Measurements from ENCODE around the gene KCNJ11. TPM values are rescaled to one million over a fixed set of nuclear protein-coding genes. Genes with fewer than 3 reads are reported as not detected.

The KCNJ11 gene
- total and polyA plus RNA-seq, 2 of the 13 experiments (the other 11 are each of a cell fraction or from before 2014, with no cell fraction given), result 0.38 to 1.6 TPM

- DNase-seq (ENCODE audit: low spot score) (no peak), ATAC-seq (no peak), FAIRE-seq (no peak)
- Histone ChIP-seq H3K27me3 (ENCODE audit: control insufficient read depth in 1 of 2, insufficient read depth in 2 of 2, low read length in 2 of 2) (no peaks in the 10 kb centered on the region), H3K9ac (ENCODE audit: insufficient read depth, low read depth, low read length) (no peak overlapping the region), H3K4me2 (ENCODE audit: low read depth, low read length) (no peak overlapping the region), H4K20me1 (ENCODE audit: insufficient read depth, low read length) (no peaks in the 10 kb centered on the region), H3K79me2 (ENCODE audit: insufficient read depth, low read length) (peaks cover 5% of the 10 kb centered on the region), H2AFZ (ENCODE audit: low read length) (no peak overlapping the region), H3K27ac (ENCODE audit: extremely low read length, insufficient read depth, low read length) (no peak overlapping the region), H3K4me3 (replicated peaks in 1 of 3; ENCODE audit: insufficient read depth in 1 of 3, low read depth in 2 of 3, low read length in 3 of 3) (no peak overlapping the region), H3K36me3 (replicated peaks in 1 of 2; ENCODE audit: control insufficient read depth in 1 of 2, insufficient read depth in 2 of 2, low read length in 2 of 2) (peaks cover 60 to 97% of the 10 kb centered on the region in 2 experiments), H3K9me3 (ENCODE audit: low read length) (peaks cover 54% of the 10 kb centered on the region), H3K4me1 (ENCODE audit: insufficient read depth, low read length) (no peaks in the 10 kb centered on the region)
- ChIA-PET POLR2A (no interaction called here), CTCF (ENCODE audit: low intra/inter-chr PET ratio, low total read pairs) (no interaction called here)
- intact Hi-C loops (cut with micrococcal nuclease; ENCODE audit: unreplicated experiment), result no loop called here
- in situ Hi-C loops (cut with HindIII; ENCODE audit: extremely low pct_ligation_motif_present, low pct_unique_long_range_greater_than_20kb), result no loop called here
- TF ChIP-seq CEBPB (IDR thresholded peaks at IDR 0.05; ENCODE audit: borderline replicate concordance, low read depth, low read length) (no peak), PCBP1 (IDR thresholded peaks at IDR 0.05; ENCODE audit: borderline replicate concordance, low read depth, low read length) (no peak)
- no TSS peak for BruUV-seq (replicated peaks)
Measured at GRCh38 chr11:17369094-17369493, 19.4 kb downstream of the KCNJ11 start.

GRCh38 chr11:17368551-17368950 lies 19.9 kb downstream of the KCNJ11 start:
- no peak overlapping the region for H2AFZ ChIP-seq (ENCODE audit: low read length)
- H3K9ac ChIP-seq (ENCODE audit: insufficient read depth, low read depth, low read length), result no peak overlapping the region
- in situ Hi-C loops (cut with HindIII; ENCODE audit: extremely low pct_ligation_motif_present, low pct_unique_long_range_greater_than_20kb) (no loop called here), intact Hi-C loops (cut with micrococcal nuclease; ENCODE audit: unreplicated experiment) (no loop called here)
- H3K79me2 ChIP-seq (ENCODE audit: insufficient read depth, low read length), result peaks cover 5% of the 10 kb centered on the region
- peaks cover 54% of the 10 kb centered on the region for H3K9me3 ChIP-seq (ENCODE audit: low read length)
- H3K4me3 ChIP-seq (replicated peaks in 1 of 3; ENCODE audit: insufficient read depth in 1 of 3, low read depth in 2 of 3, low read length in 3 of 3), result no peak overlapping the region
- ATAC-seq, result no peak
- H3K27ac ChIP-seq (ENCODE audit: extremely low read length, insufficient read depth, low read length), result no peak overlapping the region
- TF ChIP-seq XBP1 (CRISPR knock-in tag; IDR thresholded peaks at IDR 0.05) (no peak), MNT (IDR thresholded peaks at IDR 0.05) (no peak), SOX13 (IDR thresholded peaks at IDR 0.05) (no peak), SOX13 (CRISPR knock-in tag; conservative IDR thresholded peaks at IDR 0.05 in 1 of 2, IDR thresholded peaks at IDR 0.05 in 1 of 2) (no peak), ZFP62 (CRISPR knock-in tag; IDR thresholded peaks at IDR 0.05) (no peak), ZNF138 (CRISPR knock-in tag; IDR thresholded peaks at IDR 0.05; ENCODE audit: low read depth) (no peak), PLSCR1 (CRISPR knock-in tag; IDR thresholded peaks at IDR 0.05; ENCODE audit: borderline replicate concordance) (no peak), ZBTB46 (CRISPR knock-in tag; IDR thresholded peaks at IDR 0.05; ENCODE audit: borderline replicate concordance) (no peak)
- no peaks in the 10 kb centered on the region for H4K20me1 ChIP-seq (ENCODE audit: insufficient read depth, low read length)
- POLR2A ChIA-PET, result no interaction called here
- no peak for DNase-seq (ENCODE audit: low spot score)
- H3K36me3 ChIP-seq (replicated peaks in 1 of 2; ENCODE audit: control insufficient read depth in 1 of 2, insufficient read depth in 2 of 2, low read length in 2 of 2), result peaks cover 59 to 98% of the 10 kb centered on the region in 2 experiments
- CTCF ChIA-PET (ENCODE audit: low intra/inter-chr PET ratio, low total read pairs), result no interaction called here
- no peaks in the 10 kb centered on the region for H3K4me1 ChIP-seq (ENCODE audit: insufficient read depth, low read length)
- BruUV-seq (replicated peaks), result no TSS peak
- 93% methylated on average over 3 of the region's 3 CpGs for WGBS (ENCODE audit: low lambda C conversion rate)
- no peak overlapping the region for H3K4me2 ChIP-seq (ENCODE audit: low read depth, low read length)
- H3K27me3 ChIP-seq (ENCODE audit: control insufficient read depth in 1 of 2, insufficient read depth in 2 of 2, low read length in 2 of 2), result no peaks in the 10 kb centered on the region
- no peak for FAIRE-seq
